ENCODE results near the gene EVC2. TPM values are rescaled to one million over a fixed set of nuclear protein-coding genes. Genes with fewer than 3 reads are reported as not detected.

EVC2 gene
- total RNA-seq, 1 experiment from 2014 or later = 7.8 TPM

DNA sequence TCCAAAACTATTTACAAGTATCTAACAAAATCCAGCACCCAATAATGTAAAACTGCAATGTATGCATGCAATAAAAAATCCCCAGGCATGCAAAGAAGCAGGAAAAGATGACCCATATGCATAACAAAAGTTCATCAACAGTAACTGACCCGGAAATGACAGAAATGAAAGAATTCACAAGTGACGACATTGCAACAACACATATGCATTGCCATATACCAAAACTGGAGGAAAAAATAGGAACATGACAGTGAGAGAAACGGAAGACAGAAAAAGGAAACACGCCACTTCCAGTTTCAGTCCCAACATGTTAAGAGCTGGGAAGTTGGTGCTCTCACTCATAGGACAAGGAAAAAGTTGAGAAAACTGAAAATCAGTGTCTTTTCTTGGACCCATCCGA is 154.6 kb downstream of the EVC2 start:
- no peak overlapping the region for H2AK5ac ChIP-seq (ENCODE audit: insufficient read length, low read length)
- H3K9me3 ChIP-seq (ENCODE audit: control insufficient read depth, low read depth, low read length) = no peaks in the 10 kb centered on the region
- no peak overlapping the region for H3K18ac ChIP-seq (ENCODE audit: insufficient read length, low read depth, low read length)
- H3K56ac ChIP-seq (ENCODE audit: insufficient read length, low read depth, low read length) = no peak overlapping the region
- Mint-ChIP-seq H3K9me3 (peaks cover 29 to 34% of the 10 kb centered on the region in 2 experiments), H3K36me3 (ENCODE audit: insufficient read depth in 1 of 3, low read depth in 3 of 3) (peaks cover 23 to 31% (median 29%) of the 10 kb centered on the region in 3 experiments), H3K4me1 (peaks cover 0 to 3% of the 10 kb centered on the region in 2 experiments; a peak in 1 of 4 replicates), H3K27ac (no peak overlapping the region), H3K27me3 (ENCODE audit: low read depth) (no peaks in the 10 kb centered on the region), H3K4me3 (no peak overlapping the region)
- H3K23me2 ChIP-seq (ENCODE audit: insufficient read length, low read depth, low read length, poor library complexity, severe bottlenecking) = no peaks in the 10 kb centered on the region
- no peak for TF ChIP-seq CTCF (conservative IDR thresholded peaks at IDR 0.05)
- H2BK12ac ChIP-seq (ENCODE audit: insufficient read length, low read depth, low read length) = no peak overlapping the region
- no peak for DNase-seq
- H3K79me1 ChIP-seq (ENCODE audit: insufficient read depth, low read depth, low read length, poor library complexity, severe bottlenecking) = no peaks in the 10 kb centered on the region
- H3K27ac ChIP-seq (ENCODE audit: insufficient read length, low read depth, low read length) = no peak overlapping the region
- H3K4ac ChIP-seq (ENCODE audit: low read depth, low read length) = no peak overlapping the region
- H3K9ac ChIP-seq (ENCODE audit: extremely low read depth, insufficient read length, low read length) = no peak overlapping the region
- no peak overlapping the region for H2BK20ac ChIP-seq (ENCODE audit: low read depth, low read length, poor library complexity, severe bottlenecking)
- H3K4me2 ChIP-seq (ENCODE audit: insufficient read depth, insufficient read length, low read length) = no peak overlapping the region
- H2BK15ac ChIP-seq (ENCODE audit: low read depth, low read length) = no peak overlapping the region
- H2BK5ac ChIP-seq (ENCODE audit: insufficient read length, low read length) = no peak overlapping the region
- no peak overlapping the region for H4K8ac ChIP-seq (replicated peaks; ENCODE audit: insufficient read length, low read depth, low read length)
- H2AFZ ChIP-seq (ENCODE audit: low read length) = no peak overlapping the region
- H4K20me1 ChIP-seq (ENCODE audit: control insufficient read depth, insufficient read depth, insufficient read length) = no peaks in the 10 kb centered on the region
- no peak overlapping the region for H4K5ac ChIP-seq (ENCODE audit: insufficient read length, low read depth, low read length)
- no peak overlapping the region for H2BK120ac ChIP-seq (ENCODE audit: low read depth, low read length, poor library complexity, severe bottlenecking)
- H3K14ac ChIP-seq (ENCODE audit: insufficient read depth, low read length) = no peak overlapping the region
- no peak overlapping the region for H3T11ph ChIP-seq (ENCODE audit: low read length)
- H3K4me1 ChIP-seq (ENCODE audit: insufficient read depth, low read length) = no peaks in the 10 kb centered on the region
- no peaks in the 10 kb centered on the region for H3K27me3 ChIP-seq (ENCODE audit: insufficient read depth, low read length)
- no peak overlapping the region for H4K91ac ChIP-seq (ENCODE audit: insufficient read length, low read depth, low read length)
- H3K79me2 ChIP-seq (ENCODE audit: insufficient read depth, low read length) = no peaks in the 10 kb centered on the region
- no peak overlapping the region for H3K23ac ChIP-seq (ENCODE audit: insufficient read length, low read depth, low read length)
- no CpG with 5 or more reads among the region's 5 CpGs for WGBS (ENCODE audit: extremely low coverage, insufficient read length, low lambda C conversion rate)
